GM18868 (cell line): ENCODE data around the gene FBP1.
"Not testable (repeated sequence)": the region's sequence is repeated elsewhere in the genome, so short reads cannot be mapped to it uniquely, and the experiment has no call there.

Source experiments
- ATAC-seq: cut with Tn5 transposase; IDR thresholded peaks from one replicate; pipeline ENCODE4 v1.9.1; 2021; ENCODE audit warnings: mild to moderate bottlenecking, moderate library complexity; ENCODE audit not compliant: unreplicated experiment

Gene FBP1

DNA sequence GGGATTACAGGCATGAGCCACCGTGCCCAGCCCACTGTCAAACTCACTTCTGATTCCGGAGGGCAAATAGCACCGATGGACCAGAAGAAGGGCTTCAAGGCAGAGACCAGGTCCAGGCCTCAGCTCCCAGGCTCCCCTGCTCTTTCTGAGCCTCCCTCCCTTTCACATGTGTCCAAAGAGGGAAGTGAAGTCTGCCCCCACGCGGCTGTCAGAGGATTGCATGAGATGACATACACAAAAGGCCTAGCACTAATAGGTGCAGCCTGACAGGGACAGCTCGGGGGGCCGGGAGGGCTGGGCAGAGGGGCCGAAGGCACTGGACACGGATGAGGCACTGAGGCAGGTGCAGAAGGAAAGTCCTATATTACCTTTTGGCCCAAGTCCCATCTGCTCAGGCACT, 16.1 kb downstream of the FBP1 start:
- ATAC-seq = peak; percentile 65

- ATAC-seq = no peak
Measured at GRCh38 chr9:94622087-94622800, 17.1 kb downstream of the FBP1 start.

GRCh38 chr9:94619026-94619425, 20.3 kb downstream of the FBP1 start:
- ATAC-seq = no peak

- no peak for ATAC-seq
Measured at GRCh38 chr9:94613003-94613402, 26.3 kb downstream of the FBP1 start.

DNA sequence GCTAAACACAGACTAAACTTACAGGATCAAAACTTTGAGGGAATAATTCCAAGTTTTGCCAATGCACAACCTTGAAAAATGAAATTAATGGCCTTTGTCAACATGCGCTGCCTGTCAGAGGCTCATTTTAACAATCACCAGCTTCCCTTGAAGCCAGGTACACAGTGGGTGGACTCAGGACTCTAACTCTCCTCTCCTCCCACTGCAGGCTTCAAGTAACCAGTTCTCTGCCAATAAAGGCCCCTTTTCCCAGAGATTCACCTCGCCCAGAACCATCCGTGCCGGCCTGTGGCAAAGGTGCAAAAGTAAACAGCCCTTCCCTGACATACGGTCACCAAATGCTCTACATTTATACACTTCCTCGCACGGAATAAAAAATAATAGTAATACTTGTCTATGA, 27.2 kb downstream of the FBP1 start:
- no peak for ATAC-seq

DNA sequence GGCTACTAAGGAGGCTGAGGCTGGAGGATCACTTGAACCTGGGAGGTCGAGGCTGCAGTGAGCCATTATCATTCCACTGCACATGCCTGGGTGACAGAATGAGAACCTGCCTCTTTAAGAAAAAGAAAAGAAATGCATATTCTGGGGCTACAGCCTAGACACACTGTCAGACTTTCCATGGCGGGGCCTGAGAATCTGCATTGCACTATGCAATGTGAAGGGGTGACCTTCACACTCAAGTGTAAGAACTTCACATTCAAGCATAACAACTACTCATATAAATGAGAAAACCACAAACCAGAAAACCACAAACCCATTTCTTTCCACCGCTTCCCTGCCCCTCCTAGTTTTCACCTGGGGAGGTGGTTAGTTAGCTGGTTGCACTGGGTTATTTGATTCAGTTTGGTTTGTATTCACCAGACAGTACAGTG, 27.7 kb downstream of the FBP1 start:
- no peak for ATAC-seq

DNA sequence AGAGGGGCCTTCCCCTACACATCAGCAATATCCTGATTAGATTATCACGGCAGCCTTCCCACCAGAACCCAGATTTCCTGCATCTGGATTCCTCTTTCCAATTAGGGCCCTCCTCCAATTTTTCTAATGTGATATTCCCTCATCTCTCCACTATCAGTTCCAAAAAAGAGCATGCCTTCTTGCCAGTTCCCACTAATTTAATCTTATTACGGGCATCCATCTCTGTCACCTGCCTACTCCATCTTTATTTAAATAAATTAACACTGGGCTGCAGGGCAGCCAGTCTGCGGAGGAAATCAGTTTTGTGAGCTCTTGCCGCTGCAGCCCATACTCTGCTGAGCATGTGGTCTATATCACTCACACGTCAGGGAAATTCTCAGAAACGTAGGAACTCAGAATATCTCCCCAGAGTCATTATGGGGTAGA, 29.1 kb downstream of the FBP1 start:
- ATAC-seq = no peak

DNA sequence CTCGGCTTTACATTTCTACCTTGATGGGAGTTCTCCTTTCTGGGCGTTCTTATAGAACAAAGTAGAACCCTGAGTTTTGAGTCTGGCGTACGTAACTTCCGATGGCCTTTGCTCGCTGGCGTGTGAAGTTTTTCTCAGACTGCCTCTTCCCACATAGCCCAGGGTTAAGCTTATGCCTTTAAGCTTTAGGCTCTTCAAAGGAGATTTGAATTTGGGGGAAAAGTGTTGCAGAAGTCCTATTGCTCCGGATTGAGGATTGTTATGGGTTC, 32.0 kb downstream of the FBP1 start:
- no peak for ATAC-seq

GRCh38 chr9:94606646-94607422, 32.5 kb downstream of the FBP1 start:
- no peak for ATAC-seq

DNA sequence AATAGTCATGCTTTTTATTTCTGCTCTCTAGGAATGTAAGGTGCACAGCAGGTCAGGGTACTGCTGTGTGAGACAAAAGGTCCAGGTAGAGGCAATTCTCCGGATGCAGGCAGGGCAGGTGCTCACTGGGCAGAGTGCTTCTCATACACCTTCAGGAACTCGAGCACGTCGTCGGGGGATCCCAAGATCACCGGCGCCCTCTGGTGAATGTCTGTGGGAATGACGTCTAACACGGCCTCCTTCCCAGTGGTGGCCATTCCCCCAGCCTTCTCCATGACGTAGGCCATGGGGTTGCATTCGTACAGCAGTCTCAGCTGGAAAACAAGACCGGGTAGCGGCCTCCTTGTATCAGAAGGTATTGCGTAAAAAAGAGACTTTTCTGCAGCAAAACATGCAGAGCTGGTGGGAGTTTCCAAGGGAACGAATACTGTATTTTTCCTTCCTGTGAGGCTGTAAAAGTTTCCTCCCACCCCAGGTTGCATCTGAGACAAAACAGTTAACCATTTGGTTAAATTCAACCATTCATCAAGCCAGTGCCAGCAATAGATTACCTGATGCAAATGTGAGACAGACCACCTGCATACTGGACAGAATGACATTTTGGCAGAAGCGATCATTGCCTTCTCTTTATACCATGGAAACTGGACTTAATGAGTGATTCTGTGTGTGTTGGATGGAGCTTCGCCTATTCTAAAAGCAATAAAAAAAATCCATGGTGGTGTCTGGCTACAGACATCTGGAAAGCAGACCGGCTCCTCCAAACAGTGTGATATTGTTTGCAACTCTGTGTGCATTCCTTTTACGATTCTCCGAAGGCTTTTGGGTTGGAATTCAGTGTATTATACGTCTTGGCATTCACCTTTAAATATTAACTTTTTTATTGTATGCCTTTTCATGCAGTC, 35.8 kb downstream of the FBP1 start:
- no peak for ATAC-seq

- no peak for ATAC-seq
Measured at GRCh38 chr9:94602666-94603065, 36.7 kb downstream of the FBP1 start.

- ATAC-seq = no peak
Measured at GRCh38 chr9:94600715-94601114, 38.6 kb downstream of the FBP1 start.

- ATAC-seq = no peak
Measured at GRCh38 chr9:94600258-94600657, 39.1 kb downstream of the FBP1 start.

GRCh38 chr9:94599102-94599501, 40.2 kb downstream of the FBP1 start:
- ATAC-seq = no peak

- ATAC-seq = no peak
Measured at GRCh38 chr9:94593459-94594345, 45.6 kb downstream of the FBP1 start, which contains the start of gene FBP2. Gene FBP2 (minus strand): TSS chr9:94593824. CDS start chr9:94593726, 98 bp downstream.

DNA sequence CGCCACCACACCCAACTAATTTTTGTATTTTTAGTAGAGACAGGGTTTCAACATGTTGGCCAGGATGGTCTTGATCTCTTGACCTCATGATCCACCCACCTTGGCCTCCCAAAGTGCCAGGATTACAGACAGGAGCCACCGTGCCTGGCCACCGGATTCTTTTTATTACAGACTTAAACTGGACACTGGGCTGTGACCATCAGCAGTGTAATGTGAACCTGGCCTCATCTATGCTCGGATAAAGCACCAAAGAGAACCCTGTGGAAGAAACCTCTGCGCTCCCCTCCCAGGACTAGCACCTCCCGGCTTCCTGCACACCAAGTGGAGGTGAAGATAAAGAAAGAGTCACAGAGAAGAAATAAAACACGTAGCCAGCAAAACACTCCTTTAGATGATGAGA, 46.6 kb downstream of the FBP1 start:
- ATAC-seq = not testable (repeated sequence)

- ATAC-seq = no peak
Measured at GRCh38 chr9:94591876-94592275, 47.4 kb downstream of the FBP1 start.

- ATAC-seq = not testable (repeated sequence)
Measured at GRCh38 chr9:94591046-94591545, 48.2 kb downstream of the FBP1 start.

DNA sequence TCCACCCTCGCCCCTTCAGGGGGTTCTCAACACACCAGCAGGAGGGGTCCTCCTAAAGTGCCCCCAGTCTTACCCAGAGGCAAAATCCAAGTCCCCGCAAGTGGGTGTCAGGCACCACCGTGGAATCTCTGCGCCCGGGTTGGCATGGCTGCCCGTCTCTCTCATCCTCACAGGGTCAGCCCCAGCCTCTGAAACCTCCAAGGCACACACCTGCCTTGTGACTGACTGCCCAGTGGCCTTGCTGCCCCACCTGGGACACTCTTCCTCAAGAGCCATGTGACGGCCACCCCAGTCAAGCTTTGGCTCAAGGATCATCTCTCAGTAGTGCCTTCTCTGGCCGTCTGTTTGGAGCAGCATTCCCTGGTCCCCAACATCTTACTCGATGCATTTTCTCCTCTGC, 50.6 kb downstream of the FBP1 start:
- no peak for ATAC-seq

DNA sequence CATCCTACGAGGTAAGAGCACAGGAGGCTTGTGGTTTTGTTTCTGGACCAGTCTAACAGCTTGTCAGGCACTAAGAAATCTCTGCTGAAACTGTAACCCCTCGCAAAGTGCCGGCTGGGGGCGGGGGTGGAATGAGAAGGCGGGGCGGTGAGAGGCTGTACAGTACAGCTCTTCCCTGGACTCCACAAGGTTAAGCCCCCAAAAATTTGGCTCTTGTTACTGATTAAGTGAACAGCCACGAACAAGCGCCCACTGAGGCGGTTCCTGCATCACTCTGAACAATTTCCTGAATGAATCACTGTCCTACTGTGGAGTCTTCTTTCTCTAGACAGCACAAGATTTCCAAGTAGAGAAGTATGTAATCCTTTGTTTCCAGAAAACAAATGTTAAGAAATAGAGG, 52.5 kb downstream of the FBP1 start:
- no peak for ATAC-seq
